ENCODE data around the gene FUOM.

DNA sequence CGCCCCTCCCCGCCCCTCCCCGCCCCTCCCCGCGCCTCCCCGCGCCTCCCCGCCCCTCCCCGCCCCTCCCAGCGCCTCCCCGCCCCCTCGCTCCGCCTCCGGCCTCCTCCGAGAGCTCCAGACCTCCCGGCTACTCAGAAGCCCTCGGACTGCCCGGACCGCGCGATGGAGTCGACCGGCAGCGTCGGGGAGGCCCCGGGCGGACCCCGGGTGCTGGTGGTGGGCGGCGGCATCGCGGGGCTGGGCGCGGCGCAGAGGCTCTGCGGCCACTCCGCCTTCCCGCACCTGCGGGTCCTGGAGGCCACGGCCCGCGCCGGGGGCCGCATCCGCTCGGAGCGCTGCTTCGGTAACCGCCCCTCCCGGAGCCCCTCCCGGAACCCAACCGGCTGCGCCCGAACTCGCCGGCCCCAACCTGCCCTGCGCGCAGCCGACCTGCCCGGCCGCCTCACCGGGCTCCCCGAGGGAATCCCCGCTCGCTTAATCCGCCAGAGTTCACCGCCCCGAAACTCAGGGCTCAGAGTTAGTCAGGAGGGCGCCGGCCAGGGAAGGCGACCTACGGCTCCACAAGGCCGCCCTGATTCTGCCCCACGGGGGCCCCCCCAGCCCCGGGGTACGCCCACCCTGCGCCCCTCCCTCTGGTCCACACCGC is 21.5 kb upstream of the FUOM start, which contains the start of gene PAOX:
- TF ChIP-seq, protein P1, sequence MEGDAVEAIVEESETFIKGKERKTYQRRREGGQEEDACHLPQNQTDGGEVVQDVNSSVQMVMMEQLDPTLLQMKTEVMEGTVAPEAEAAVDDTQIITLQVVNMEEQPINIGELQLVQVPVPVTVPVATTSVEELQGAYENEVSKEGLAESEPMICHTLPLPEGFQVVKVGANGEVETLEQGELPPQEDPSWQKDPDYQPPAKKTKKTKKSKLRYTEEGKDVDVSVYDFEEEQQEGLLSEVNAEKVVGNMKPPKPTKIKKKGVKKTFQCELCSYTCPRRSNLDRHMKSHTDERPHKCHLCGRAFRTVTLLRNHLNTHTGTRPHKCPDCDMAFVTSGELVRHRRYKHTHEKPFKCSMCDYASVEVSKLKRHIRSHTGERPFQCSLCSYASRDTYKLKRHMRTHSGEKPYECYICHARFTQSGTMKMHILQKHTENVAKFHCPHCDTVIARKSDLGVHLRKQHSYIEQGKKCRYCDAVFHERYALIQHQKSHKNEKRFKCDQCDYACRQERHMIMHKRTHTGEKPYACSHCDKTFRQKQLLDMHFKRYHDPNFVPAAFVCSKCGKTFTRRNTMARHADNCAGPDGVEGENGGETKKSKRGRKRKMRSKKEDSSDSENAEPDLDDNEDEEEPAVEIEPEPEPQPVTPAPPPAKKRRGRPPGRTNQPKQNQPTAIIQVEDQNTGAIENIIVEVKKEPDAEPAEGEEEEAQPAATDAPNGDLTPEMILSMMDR (conservative IDR thresholded peaks at IDR 0.05; ENCODE audit: low read depth, low read length) = no peak
- TF ChIP-seq, protein P2, sequence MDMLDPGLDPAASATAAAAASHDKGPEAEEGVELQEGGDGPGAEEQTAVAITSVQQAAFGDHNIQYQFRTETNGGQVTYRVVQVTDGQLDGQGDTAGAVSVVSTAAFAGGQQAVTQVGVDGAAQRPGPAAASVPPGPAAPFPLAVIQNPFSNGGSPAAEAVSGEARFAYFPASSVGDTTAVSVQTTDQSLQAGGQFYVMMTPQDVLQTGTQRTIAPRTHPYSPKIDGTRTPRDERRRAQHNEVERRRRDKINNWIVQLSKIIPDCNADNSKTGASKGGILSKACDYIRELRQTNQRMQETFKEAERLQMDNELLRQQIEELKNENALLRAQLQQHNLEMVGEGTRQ (IDR thresholded peaks at IDR 0.05; ENCODE audit: low read depth, low read length) = no peak
- peak; percentile 75; the same call in 1 of the 2 replicates for TF ChIP-seq MAZ (IDR thresholded peaks at IDR 0.05; ENCODE audit: borderline replicate concordance, low read depth, low read length)
- no peak for TF ChIP-seq POLR2A (IDR thresholded peaks at IDR 0.05; ENCODE audit: low read depth, low read length)
- TF ChIP-seq MAFK (IDR thresholded peaks at IDR 0.05; ENCODE audit: low read depth, low read length) = no peak
- TF ChIP-seq FOS (IDR thresholded peaks at IDR 0.05; ENCODE audit: low read depth, low read length) = no peak
- no peak for TF ChIP-seq RAD21 (IDR thresholded peaks at IDR 0.05; ENCODE audit: low read length)
- no peak for TF ChIP-seq BHLHE40 (IDR thresholded peaks at IDR 0.05; ENCODE audit: low read depth, low read length)
- no peak for TF ChIP-seq RFX5 (IDR thresholded peaks at IDR 0.05; ENCODE audit: low read depth, low read length)
- TF ChIP-seq MXI1 (IDR thresholded peaks at IDR 0.05; ENCODE audit: borderline replicate concordance, low read depth, low read length) = no peak
